ENCODE data around the gene PPIG. TPM values are rescaled to one million over a fixed set of nuclear protein-coding genes. Genes with fewer than 3 reads are reported as not detected.

Gene PPIG
- polyA plus RNA-seq, 4 donors: 33.5 to 72.9 (median 50.8) TPM

- no peaks in the 10 kb centered on the region for H3K9me3 ChIP-seq (ENCODE audit: control insufficient read depth in 2 of 2, insufficient read depth in 1 of 2, low read depth in 1 of 2, low read length in 1 of 2)
- no peak for DNase-seq
- H3K27me3 ChIP-seq (ENCODE audit: control insufficient read depth in 3 of 3, insufficient read depth in 3 of 3, low read length in 3 of 3): no peaks in the 10 kb centered on the region
- H3K36me3 ChIP-seq (ENCODE audit: control insufficient read depth in 3 of 3, insufficient read depth in 2 of 3, low read depth in 1 of 3, low read length in 3 of 3): no peaks in the 10 kb centered on the region
- no peak overlapping the region for H3K27ac ChIP-seq (ENCODE audit: low read depth in 1 of 3, low read length in 2 of 3)
- 90 to 100% (median 98%) methylated on average over 1 of the region's 1 CpG for WGBS, 3 donors
- H3K4me3 ChIP-seq (ENCODE audit: low read depth in 1 of 3, low read length in 3 of 3): no peak overlapping the region
- no peak for FAIRE-seq
- H3K4me1 ChIP-seq (ENCODE audit: control insufficient read depth in 3 of 3, insufficient read depth in 2 of 3, low read depth in 1 of 3, low read length in 2 of 3): no peaks in the 10 kb centered on the region
Observed at GRCh38 chr2:169658877-169659276, 74.7 kb downstream of the PPIG start.

DNA sequence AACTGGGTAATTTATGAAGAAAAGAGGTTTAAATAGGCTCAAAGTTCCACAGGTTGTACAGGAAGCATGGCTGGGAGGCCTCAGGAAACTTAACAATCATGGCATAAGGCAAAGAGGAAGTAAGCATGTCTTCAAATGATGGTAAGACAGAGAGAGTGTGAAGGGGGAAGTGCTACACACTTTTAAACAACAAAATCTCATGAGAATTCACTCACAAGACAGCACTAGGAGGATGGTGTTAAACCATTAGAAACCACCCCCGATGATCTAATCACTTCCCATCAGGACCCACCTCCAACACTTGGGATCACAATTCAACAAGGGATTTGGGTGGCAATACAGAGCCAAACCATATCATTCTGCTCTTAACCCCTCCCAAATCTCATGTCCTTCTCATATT is 75.2 kb downstream of the PPIG start:
- Histone ChIP-seq H3K4me1 (ENCODE audit: control insufficient read depth in 3 of 3, insufficient read depth in 2 of 3, low read depth in 1 of 3, low read length in 2 of 3) (no peaks in the 10 kb centered on the region), H3K27ac (ENCODE audit: low read depth in 1 of 3, low read length in 2 of 3) (no peak overlapping the region), H3K27me3 (ENCODE audit: control insufficient read depth in 3 of 3, insufficient read depth in 3 of 3, low read length in 3 of 3) (no peaks in the 10 kb centered on the region), H3K9me3 (ENCODE audit: control insufficient read depth in 2 of 2, insufficient read depth in 1 of 2, low read depth in 1 of 2, low read length in 1 of 2) (no peaks in the 10 kb centered on the region), H3K36me3 (ENCODE audit: control insufficient read depth in 3 of 3, insufficient read depth in 2 of 3, low read depth in 1 of 3, low read length in 3 of 3) (no peaks in the 10 kb centered on the region), H3K4me3 (ENCODE audit: low read depth in 1 of 3, low read length in 3 of 3) (no peak overlapping the region)
- FAIRE-seq (no peak), DNase-seq (no peak)
- WGBS, 3 donors: 62 to 82% (median 81%) methylated on average over 1 of the region's 1 CpG

DNA sequence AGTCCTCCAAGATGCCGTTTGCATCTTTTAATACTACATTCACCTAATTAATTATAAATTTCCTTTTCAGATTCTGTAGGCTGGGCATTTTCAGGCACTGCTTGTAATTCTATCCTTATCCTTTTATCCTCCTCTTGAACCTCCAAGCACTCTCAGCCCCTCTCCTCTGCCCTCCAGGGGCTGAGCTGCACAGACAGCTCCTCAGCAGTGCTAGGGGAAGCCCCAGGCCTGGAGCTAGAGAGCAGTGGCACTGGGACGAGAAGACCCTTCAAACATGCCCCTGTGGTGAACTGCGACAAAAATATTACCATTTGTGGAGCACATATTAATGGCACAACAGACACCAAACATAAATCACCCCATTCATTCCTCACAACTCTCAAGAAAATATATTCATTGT is 77.1 kb downstream of the PPIG start:
- H3K27ac ChIP-seq (ENCODE audit: low read depth in 1 of 3, low read length in 2 of 3): no peak overlapping the region
- no peaks in the 10 kb centered on the region for H3K36me3 ChIP-seq (ENCODE audit: control insufficient read depth in 3 of 3, insufficient read depth in 2 of 3, low read depth in 1 of 3, low read length in 3 of 3)
- no peak overlapping the region for H3K4me3 ChIP-seq (ENCODE audit: low read depth in 1 of 3, low read length in 3 of 3)
- 82 to 85% (median 83%) methylated on average over 3 of the region's 3 CpGs for WGBS, 3 donors
- H3K9me3 ChIP-seq (ENCODE audit: control insufficient read depth in 2 of 2, insufficient read depth in 1 of 2, low read depth in 1 of 2, low read length in 1 of 2): no peaks in the 10 kb centered on the region
- no peak for DNase-seq
- no peaks in the 10 kb centered on the region for H3K27me3 ChIP-seq (ENCODE audit: control insufficient read depth in 3 of 3, insufficient read depth in 3 of 3, low read length in 3 of 3)
- no peak for FAIRE-seq
- no peaks in the 10 kb centered on the region for H3K4me1 ChIP-seq (ENCODE audit: control insufficient read depth in 3 of 3, insufficient read depth in 2 of 3, low read depth in 1 of 3, low read length in 2 of 3)

DNA sequence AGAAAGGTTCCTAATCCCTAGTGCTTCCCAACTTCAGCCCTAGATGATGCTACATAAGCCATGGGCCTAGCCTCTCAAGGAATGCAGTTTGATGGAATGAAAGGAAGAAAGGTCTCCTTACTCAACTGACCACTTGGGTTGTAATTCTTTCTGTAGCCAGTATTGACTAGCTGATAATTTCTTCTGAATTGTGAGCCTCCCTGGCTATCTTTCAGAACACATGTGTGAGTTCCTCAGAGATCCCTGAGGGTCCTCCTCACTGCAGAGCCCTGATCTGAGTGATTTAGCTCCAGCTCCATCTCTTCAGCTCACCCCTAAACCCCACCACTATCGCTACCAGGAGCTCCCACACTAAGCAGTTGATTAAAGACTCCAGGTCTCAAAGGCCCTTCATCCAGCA is 78.6 kb downstream of the PPIG start:
- peaks cover 0 to 2% (median 0%) of the 10 kb centered on the region in 3 donors for H3K27me3 ChIP-seq (ENCODE audit: control insufficient read depth in 3 of 3, insufficient read depth in 3 of 3, low read length in 3 of 3)
- no peak overlapping the region for H3K27ac ChIP-seq (ENCODE audit: low read depth in 1 of 3, low read length in 2 of 3)
- H3K9me3 ChIP-seq (ENCODE audit: control insufficient read depth in 2 of 2, insufficient read depth in 1 of 2, low read depth in 1 of 2, low read length in 1 of 2): no peaks in the 10 kb centered on the region
- H3K4me1 ChIP-seq (ENCODE audit: control insufficient read depth in 3 of 3, insufficient read depth in 2 of 3, low read depth in 1 of 3, low read length in 2 of 3): no peaks in the 10 kb centered on the region
- FAIRE-seq: no peak
- 91 to 100% (median 94%) methylated on average over 1 of the region's 1 CpG for WGBS, 3 donors
- H3K4me3 ChIP-seq (ENCODE audit: low read depth in 1 of 3, low read length in 3 of 3): no peak overlapping the region
- DNase-seq: no peak
- H3K36me3 ChIP-seq (ENCODE audit: control insufficient read depth in 3 of 3, insufficient read depth in 2 of 3, low read depth in 1 of 3, low read length in 3 of 3): no peaks in the 10 kb centered on the region

DNA sequence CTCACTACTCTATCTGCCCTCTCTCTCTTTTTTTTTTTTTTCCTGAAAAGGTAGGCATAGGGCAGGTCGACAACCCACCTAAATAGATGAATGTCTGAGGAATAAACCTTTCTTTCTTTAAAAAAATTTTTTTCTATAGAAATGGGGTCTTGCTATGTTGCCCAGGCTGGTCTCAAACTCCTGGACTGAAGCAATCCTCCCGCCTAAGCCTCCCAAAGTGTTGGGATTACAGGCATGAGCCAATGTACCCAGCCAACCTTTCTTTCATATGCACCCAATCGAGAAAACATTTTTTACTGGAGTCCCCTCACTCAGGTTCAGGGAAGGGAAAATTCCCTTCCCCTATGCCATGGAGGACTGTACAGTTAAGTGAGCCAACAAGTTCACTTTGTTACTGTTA is 79.1 kb downstream of the PPIG start:
- no peak for DNase-seq
- Histone ChIP-seq H3K27me3 (ENCODE audit: control insufficient read depth in 3 of 3, insufficient read depth in 3 of 3, low read length in 3 of 3) (peaks cover 0 to 2% (median 0%) of the 10 kb centered on the region in 3 donors), H3K27ac (ENCODE audit: low read depth in 1 of 3, low read length in 2 of 3) (no peak overlapping the region), H3K4me1 (ENCODE audit: control insufficient read depth in 3 of 3, insufficient read depth in 2 of 3, low read depth in 1 of 3, low read length in 2 of 3) (no peaks in the 10 kb centered on the region), H3K4me3 (ENCODE audit: low read depth in 1 of 3, low read length in 3 of 3) (no peak overlapping the region), H3K9me3 (ENCODE audit: control insufficient read depth in 2 of 2, insufficient read depth in 1 of 2, low read depth in 1 of 2, low read length in 1 of 2) (no peaks in the 10 kb centered on the region), H3K36me3 (ENCODE audit: control insufficient read depth in 3 of 3, insufficient read depth in 2 of 3, low read depth in 1 of 3, low read length in 3 of 3) (no peaks in the 10 kb centered on the region)
- no peak for FAIRE-seq
- WGBS, 3 donors: 85 to 90% (median 88%) methylated on average over 3 of the region's 3 CpGs

- no peak for DNase-seq
- H3K4me3 ChIP-seq (ENCODE audit: low read depth in 1 of 3, low read length in 3 of 3): no peak overlapping the region
- H3K9me3 ChIP-seq (ENCODE audit: control insufficient read depth in 2 of 2, insufficient read depth in 1 of 2, low read depth in 1 of 2, low read length in 1 of 2): no peaks in the 10 kb centered on the region
- no peak for FAIRE-seq
- no peaks in the 10 kb centered on the region for H3K4me1 ChIP-seq (ENCODE audit: control insufficient read depth in 3 of 3, insufficient read depth in 2 of 3, low read depth in 1 of 3, low read length in 2 of 3)
- H3K27ac ChIP-seq (ENCODE audit: low read depth in 1 of 3, low read length in 2 of 3): no peak overlapping the region
- peaks cover 0 to 2% (median 0%) of the 10 kb centered on the region in 3 donors for H3K27me3 ChIP-seq (ENCODE audit: control insufficient read depth in 3 of 3, insufficient read depth in 3 of 3, low read length in 3 of 3)
- H3K36me3 ChIP-seq (ENCODE audit: control insufficient read depth in 3 of 3, insufficient read depth in 2 of 3, low read depth in 1 of 3, low read length in 3 of 3): no peaks in the 10 kb centered on the region
- WGBS, 3 donors: 79 to 97% (median 81%) methylated on average over 1 of the region's 1 CpG
Observed at GRCh38 chr2:169664600-169664977, 80.4 kb downstream of the PPIG start.

DNA sequence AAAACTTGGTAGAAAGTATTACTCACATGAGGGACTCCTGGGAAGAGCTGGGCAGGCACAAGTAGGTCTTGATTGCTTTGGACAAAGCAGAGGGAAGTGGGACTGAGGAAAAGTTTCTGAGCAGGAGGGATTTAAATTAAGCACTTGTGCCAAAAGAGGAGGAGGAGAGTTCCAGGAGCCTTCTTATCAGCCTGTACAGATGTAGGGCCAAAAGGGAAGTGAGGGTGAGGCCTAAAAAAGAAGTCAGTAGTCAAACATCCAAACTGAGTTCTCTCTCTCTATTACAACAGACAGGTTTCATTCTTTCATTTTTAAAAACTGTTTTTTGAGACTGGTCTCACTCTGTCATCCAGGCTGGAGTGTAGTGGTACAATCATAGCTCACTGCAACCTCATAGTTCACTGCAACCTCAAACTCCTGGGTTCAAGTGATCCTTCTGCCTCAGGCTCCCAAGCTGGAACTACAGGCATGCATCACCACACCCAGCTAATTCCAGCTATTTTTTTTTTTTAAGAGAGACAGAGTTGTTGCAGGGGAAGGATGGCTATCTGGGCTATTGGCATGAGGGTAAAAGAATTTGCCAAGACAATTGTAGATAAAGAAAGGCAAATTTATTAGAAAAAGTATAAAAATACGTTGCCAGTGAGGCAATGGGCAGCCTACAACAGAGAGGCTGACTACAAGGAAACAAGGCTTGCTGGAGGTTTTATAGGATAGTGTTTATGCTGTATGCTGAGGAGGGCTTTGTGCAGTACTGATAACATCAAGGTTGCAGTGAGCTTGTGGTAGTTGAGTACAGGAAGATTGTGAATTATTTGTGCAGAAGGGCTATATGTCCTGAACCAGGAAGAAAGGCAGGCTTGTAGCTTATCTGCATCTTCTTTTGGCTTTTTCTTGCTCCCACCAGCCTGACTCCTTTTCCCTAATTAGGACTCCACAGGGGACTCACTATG is 81.1 kb downstream of the PPIG start:
- DNase-seq (no peak), FAIRE-seq (no peak)
- Histone ChIP-seq H3K9me3 (ENCODE audit: control insufficient read depth in 2 of 2, insufficient read depth in 1 of 2, low read depth in 1 of 2, low read length in 1 of 2) (no peaks in the 10 kb centered on the region), H3K4me3 (ENCODE audit: low read depth in 1 of 3, low read length in 3 of 3) (no peak overlapping the region), H3K27me3 (ENCODE audit: control insufficient read depth in 3 of 3, insufficient read depth in 3 of 3, low read length in 3 of 3) (peaks cover 0 to 2% (median 0%) of the 10 kb centered on the region in 3 donors), H3K27ac (ENCODE audit: low read depth in 1 of 3, low read length in 2 of 3) (no peak overlapping the region), H3K36me3 (ENCODE audit: control insufficient read depth in 3 of 3, insufficient read depth in 2 of 3, low read depth in 1 of 3, low read length in 3 of 3) (no peaks in the 10 kb centered on the region), H3K4me1 (ENCODE audit: control insufficient read depth in 3 of 3, insufficient read depth in 2 of 3, low read depth in 1 of 3, low read length in 2 of 3) (no peaks in the 10 kb centered on the region)
- 68 to 74% (median 70%) methylated on average over 1 of the region's 1 CpG for WGBS, 3 donors

- FAIRE-seq: no peak
- peaks cover 0 to 2% (median 0%) of the 10 kb centered on the region in 3 donors for H3K27me3 ChIP-seq (ENCODE audit: control insufficient read depth in 3 of 3, insufficient read depth in 3 of 3, low read length in 3 of 3)
- no peaks in the 10 kb centered on the region for H3K9me3 ChIP-seq (ENCODE audit: control insufficient read depth in 2 of 2, insufficient read depth in 1 of 2, low read depth in 1 of 2, low read length in 1 of 2)
- no peaks in the 10 kb centered on the region for H3K36me3 ChIP-seq (ENCODE audit: control insufficient read depth in 3 of 3, insufficient read depth in 2 of 3, low read depth in 1 of 3, low read length in 3 of 3)
- DNase-seq: no peak
- no peak overlapping the region for H3K27ac ChIP-seq (ENCODE audit: low read depth in 1 of 3, low read length in 2 of 3)
- WGBS, 3 donors: 18 to 28% (median 24%) methylated on average over 2 of the region's 2 CpGs
- H3K4me1 ChIP-seq (ENCODE audit: control insufficient read depth in 3 of 3, insufficient read depth in 2 of 3, low read depth in 1 of 3, low read length in 2 of 3): no peaks in the 10 kb centered on the region
- no peak overlapping the region for H3K4me3 ChIP-seq (ENCODE audit: low read depth in 1 of 3, low read length in 3 of 3)
Observed at GRCh38 chr2:169667583-169667982, 83.4 kb downstream of the PPIG start.

Measured in small intestine (tissue), 7 donors.